Measurements from ENCODE around the gene RLIM.

RLIM gene

GRCh38 chrX:74557378-74557777 lies 57.0 kb downstream of the RLIM start:
- no peak overlapping the region for H3K9ac ChIP-seq (ENCODE audit: low read depth, low read length)
- H3K36me3 ChIP-seq (ENCODE audit: insufficient read depth, low read length) = no peaks in the 10 kb centered on the region
- H3K4me1 ChIP-seq (ENCODE audit: insufficient read depth, low read length) = no peaks in the 10 kb centered on the region
- H3K9me3 ChIP-seq (ENCODE audit: control insufficient read depth, insufficient read depth, low read length) = no peaks in the 10 kb centered on the region; the same call in 1 of the 2 replicates

DNA sequence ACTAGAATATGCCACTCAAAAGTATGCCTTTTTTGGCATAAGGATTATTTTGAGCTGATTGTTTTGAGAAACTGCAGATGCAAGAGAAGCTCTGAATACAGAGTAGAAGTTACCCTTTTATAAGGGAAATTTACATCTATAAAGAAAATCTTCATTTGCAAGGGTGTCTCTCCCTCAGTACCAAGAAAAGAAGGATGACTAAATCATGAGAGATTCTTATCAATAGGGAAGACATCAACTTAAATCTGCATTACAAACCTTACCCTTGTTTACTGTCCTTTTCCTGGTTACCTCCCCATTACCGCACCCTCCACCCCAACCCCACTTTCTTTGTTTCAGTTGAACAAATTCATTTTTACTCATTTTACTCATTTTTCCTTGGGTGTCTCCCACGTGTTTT lies 62.5 kb downstream of the RLIM start:
- Histone ChIP-seq H3K36me3 (ENCODE audit: insufficient read depth, low read length) (no peaks in the 10 kb centered on the region), H3K4me1 (ENCODE audit: insufficient read depth, low read length) (peaks cover 4% of the 10 kb centered on the region), H3K9me3 (ENCODE audit: control insufficient read depth, insufficient read depth, low read length) (no peaks in the 10 kb centered on the region; the same call in 1 of the 2 replicates), H3K9ac (ENCODE audit: low read depth, low read length) (no peak overlapping the region)

- H3K4me1 ChIP-seq (ENCODE audit: insufficient read depth, low read length) = peaks cover 4% of the 10 kb centered on the region
- H3K36me3 ChIP-seq (ENCODE audit: insufficient read depth, low read length) = no peaks in the 10 kb centered on the region
- no peaks in the 10 kb centered on the region; the same call in none of the 2 replicates for H3K9me3 ChIP-seq (ENCODE audit: control insufficient read depth, insufficient read depth, low read length)
- no peak overlapping the region for H3K9ac ChIP-seq (ENCODE audit: low read depth, low read length)
These were observed 64.1 kb downstream of the RLIM start for GRCh38 chrX:74550295-74550802.

DNA sequence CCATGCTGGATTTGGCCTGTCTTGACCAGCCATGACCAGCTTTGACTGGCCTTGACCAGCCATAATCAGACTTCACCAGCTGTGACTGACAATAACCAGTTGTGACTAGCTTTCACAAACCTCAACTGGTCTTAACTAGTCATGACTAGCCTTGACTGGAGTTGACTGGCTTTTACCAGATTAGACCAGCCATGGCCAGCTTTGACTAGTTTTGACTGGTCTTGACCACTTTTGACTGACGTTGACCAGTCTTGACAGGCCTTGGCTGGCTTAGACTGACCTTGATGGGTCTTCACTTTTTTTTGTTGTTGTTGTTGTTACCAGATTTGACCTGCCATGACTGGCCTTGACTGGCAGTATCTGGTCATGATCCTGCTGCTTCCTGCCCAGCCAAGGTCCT lies 67.4 kb downstream of the RLIM start:
- no peaks in the 10 kb centered on the region for H3K36me3 ChIP-seq (ENCODE audit: insufficient read depth, low read length)

DNA sequence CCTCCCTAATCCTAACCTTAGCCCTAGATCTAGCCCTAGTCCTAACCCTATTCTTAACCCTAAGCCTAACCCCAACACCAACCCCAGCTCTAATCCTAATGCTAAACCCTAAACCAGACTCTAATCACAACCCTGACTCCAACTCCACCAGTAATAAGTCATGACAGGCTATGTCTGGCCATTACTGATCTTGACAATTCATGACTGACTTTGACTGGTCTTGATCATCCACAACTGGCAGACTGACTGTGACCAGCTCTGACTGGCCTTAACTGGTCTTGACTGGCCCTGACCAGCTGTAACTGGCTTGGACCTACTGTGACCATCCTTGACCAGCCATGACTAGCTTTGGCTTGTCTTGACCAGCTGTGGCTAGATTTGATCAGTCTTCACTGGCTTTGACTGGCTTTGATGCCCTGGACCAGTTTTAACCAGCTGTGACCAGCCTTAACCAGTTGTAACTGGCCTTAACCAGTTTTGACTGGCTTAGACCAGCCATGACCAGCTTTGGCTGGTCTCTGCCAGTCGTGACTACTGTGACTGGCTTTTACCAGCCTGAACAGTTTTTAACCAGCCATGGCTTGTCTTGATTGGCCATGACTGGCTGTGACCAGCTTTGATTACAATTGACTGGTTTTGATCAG lies 68.4 kb downstream of the RLIM start:
- Histone ChIP-seq H3K9ac (ENCODE audit: low read depth, low read length) (no peak overlapping the region), H3K36me3 (ENCODE audit: insufficient read depth, low read length) (no peaks in the 10 kb centered on the region), H3K9me3 (ENCODE audit: control insufficient read depth, insufficient read depth, low read length) (no peaks in the 10 kb centered on the region; the same call in none of the 2 replicates), H3K4me1 (ENCODE audit: insufficient read depth, low read length) (peaks cover 4% of the 10 kb centered on the region)

More for the DNA sequence above, 67.4 kb downstream of the RLIM start:
- H3K9ac ChIP-seq (ENCODE audit: low read depth, low read length) = no peak overlapping the region
- H3K9me3 ChIP-seq (ENCODE audit: control insufficient read depth, insufficient read depth, low read length) = no peaks in the 10 kb centered on the region; the same call in none of the 2 replicates
- H3K4me1 ChIP-seq (ENCODE audit: insufficient read depth, low read length) = peaks cover 4% of the 10 kb centered on the region

GRCh38 chrX:74540635-74541249 lies 73.7 kb downstream of the RLIM start:
- Histone ChIP-seq H3K4me1 (ENCODE audit: insufficient read depth, low read length) (peaks cover 5% of the 10 kb centered on the region; the same call in 1 of the 2 replicates), H3K36me3 (ENCODE audit: insufficient read depth, low read length) (no peaks in the 10 kb centered on the region), H3K9ac (ENCODE audit: low read depth, low read length) (no peak overlapping the region), H3K9me3 (ENCODE audit: control insufficient read depth, insufficient read depth, low read length) (no peaks in the 10 kb centered on the region; the same call in 1 of the 2 replicates)

- Histone ChIP-seq H3K4me1 (ENCODE audit: insufficient read depth, low read length) (peaks cover 5% of the 10 kb centered on the region; the same call in 1 of the 2 replicates), H3K36me3 (ENCODE audit: insufficient read depth, low read length) (no peaks in the 10 kb centered on the region), H3K9me3 (ENCODE audit: control insufficient read depth, insufficient read depth, low read length) (no peaks in the 10 kb centered on the region), H3K9ac (ENCODE audit: low read depth, low read length) (peak overlapping the region; percentile 48; the same call in 1 of the 2 replicates)
These were observed 77.5 kb downstream of the RLIM start for GRCh38 chrX:74536832-74537371.

- no peaks in the 10 kb centered on the region for H3K9me3 ChIP-seq (ENCODE audit: control insufficient read depth, insufficient read depth, low read length)
- H3K4me1 ChIP-seq (ENCODE audit: insufficient read depth, low read length) = peaks cover 5% of the 10 kb centered on the region; the same call in 1 of the 2 replicates
- peak overlapping the region; percentile 48; the same call in 1 of the 2 replicates for H3K9ac ChIP-seq (ENCODE audit: low read depth, low read length)
- H3K36me3 ChIP-seq (ENCODE audit: insufficient read depth, low read length) = no peaks in the 10 kb centered on the region
These were observed 78.1 kb downstream of the RLIM start for GRCh38 chrX:74536152-74536831.

GRCh38 chrX:74535408-74536151 lies 78.8 kb downstream of the RLIM start:
- Histone ChIP-seq H3K9me3 (ENCODE audit: control insufficient read depth, insufficient read depth, low read length) (no peaks in the 10 kb centered on the region), H3K9ac (ENCODE audit: low read depth, low read length) (peak overlapping the region; percentile 48; the same call in 1 of the 2 replicates), H3K36me3 (ENCODE audit: insufficient read depth, low read length) (no peaks in the 10 kb centered on the region), H3K4me1 (ENCODE audit: insufficient read depth, low read length) (peaks cover 5% of the 10 kb centered on the region; the same call in 1 of the 2 replicates)

Data from ES-I3 (cell line).